Measurements from ENCODE around the gene NEURL1B. TPM values are rescaled to one million over a fixed set of nuclear protein-coding genes. Genes with fewer than 3 reads are reported as not detected.

The NEURL1B gene
- polyA plus RNA-seq, 2 of the 4 experiments (the other 2 are of a cell fraction): 0.89 to 2.1 TPM

GRCh38 chr5:172683645-172684471 is 42.8 kb downstream of the NEURL1B start:
- CTCF ChIA-PET: interaction anchor here (10.9 to 12.1 kb wide), 2 partner anchors 13 to 204 kb away, joined by 41 to 100 read pairs; no protein-coding TSS in a partner anchor
- DNase-seq (ENCODE audit: low read depth in 1 of 2, low spot score in 1 of 2) (no peak), FAIRE-seq (no peak), ATAC-seq (no peak)
- no peak for TF ChIP-seq CEBPB (IDR thresholded peaks at IDR 0.05)
- TF ChIP-seq CBX8 (IDR thresholded peaks at IDR 0.05): no peak
- no peak for TF ChIP-seq ELK1 (IDR thresholded peaks at IDR 0.05; ENCODE audit: low read depth, low read length)
- TF ChIP-seq HDAC2 (IDR thresholded peaks at IDR 0.05): no peak
- no peak for TF ChIP-seq TFCP2L1 (CRISPR knock-in tag; IDR thresholded peaks at IDR 0.05)
- no peak for TF ChIP-seq RARB (CRISPR knock-in tag; IDR thresholded peaks at IDR 0.05)
- TF ChIP-seq CTCF (IDR thresholded peaks at IDR 0.05): no peak
- no peak for TF ChIP-seq BCL3 (IDR thresholded peaks at IDR 0.05)
- TF ChIP-seq POLR2A (IDR thresholded peaks at IDR 0.05; ENCODE audit: low read length): no peak
- no peak for TF ChIP-seq MAZ (IDR thresholded peaks at IDR 0.05; ENCODE audit: borderline replicate concordance, low read depth, low read length)
- no peak for TF ChIP-seq CHD4 (IDR thresholded peaks at IDR 0.05; ENCODE audit: borderline replicate concordance)
- TF ChIP-seq USF2 (IDR thresholded peaks at IDR 0.05): no peak
- POLR2A ChIA-PET: no interaction called here
- H3K4me1 ChIP-seq: no peaks in the 10 kb centered on the region
- WGBS (ENCODE audit: missing lambda C conversion rate): 97% methylated on average over 69 of the region's 125 CpGs
- no peaks in the 10 kb centered on the region for H3K9me3 ChIP-seq
- no peak overlapping the region for H3K4me2 ChIP-seq
- no peak overlapping the region for H3K27ac ChIP-seq
- no peak overlapping the region for H3K4me3 ChIP-seq

- POLR2A ChIA-PET: no interaction called here
- 87% methylated on average over 4 of the region's 4 CpGs for WGBS (ENCODE audit: missing lambda C conversion rate)
- H3K9me3 ChIP-seq: no peaks in the 10 kb centered on the region
- H3K4me1 ChIP-seq: no peaks in the 10 kb centered on the region
- no peak overlapping the region for H3K4me3 ChIP-seq
- DNase-seq (ENCODE audit: low read depth in 1 of 2, low spot score in 1 of 2): no peak
- H3K27ac ChIP-seq: no peak overlapping the region
- H3K4me2 ChIP-seq: no peak overlapping the region
- ATAC-seq: no peak
- no peak for TF ChIP-seq EHMT2 (IDR thresholded peaks at IDR 0.05; ENCODE audit: low read depth)
- no peak for TF ChIP-seq FOXS1 (CRISPR knock-in tag; IDR thresholded peaks at IDR 0.05)
- TF ChIP-seq KDM1A (IDR thresholded peaks at IDR 0.05; ENCODE audit: low read depth): no peak
- CTCF ChIA-PET: interaction anchor here (0.8 to 12.1 kb wide), 5 partner anchors 12 to 248 kb away, joined by 3 to 100 read pairs (median 8); no protein-coding TSS in a partner anchor
- no peak for FAIRE-seq
These were observed 44.0 kb downstream of the NEURL1B start for GRCh38 chr5:172685091-172685490.

GRCh38 chr5:172686111-172686510 is 45.0 kb downstream of the NEURL1B start:
- CTCF ChIA-PET: interaction anchor here (2.6 to 12.1 kb wide), 3 partner anchors 11 to 207 kb away, joined by 8 to 100 read pairs (median 41); no protein-coding TSS in a partner anchor
- DNase-seq (ENCODE audit: low read depth in 1 of 2, low spot score in 1 of 2) (no peak), ATAC-seq (peak in 1 of 2 experiments; percentile 26; a peak in 1 of 6 replicates), FAIRE-seq (no peak)
- 73% methylated on average over 9 of the region's 10 CpGs for WGBS (ENCODE audit: missing lambda C conversion rate)
- H3K9me3 ChIP-seq: no peaks in the 10 kb centered on the region
- H3K27ac ChIP-seq: no peak overlapping the region
- POLR2A ChIA-PET: no interaction called here
- H3K4me2 ChIP-seq: no peak overlapping the region
- no peaks in the 10 kb centered on the region for H3K4me1 ChIP-seq
- no peak overlapping the region for H3K4me3 ChIP-seq
- no peak for TF ChIP-seq NFE2L2 (conservative IDR thresholded peaks at IDR 0.05; ENCODE audit: low read length)
- no peak for TF ChIP-seq CEBPB (IDR thresholded peaks at IDR 0.05)
- no peak for TF ChIP-seq FOSB (CRISPR knock-in tag; IDR thresholded peaks at IDR 0.05)
- TF ChIP-seq CHD4 (IDR thresholded peaks at IDR 0.05; ENCODE audit: borderline replicate concordance): no peak
- no peak for TF ChIP-seq EHMT2 (IDR thresholded peaks at IDR 0.05; ENCODE audit: low read depth)
- TF ChIP-seq MAZ (IDR thresholded peaks at IDR 0.05; ENCODE audit: borderline replicate concordance, low read depth, low read length): no peak
- TF ChIP-seq ATOH8 (CRISPR knock-in tag; IDR thresholded peaks at IDR 0.05; ENCODE audit: low read depth): no peak
- no peak for TF ChIP-seq HES2 (IDR thresholded peaks at IDR 0.05)
- TF ChIP-seq EP300 (IDR thresholded peaks at IDR 0.05): no peak
- no peak for TF ChIP-seq CTCF (IDR thresholded peaks at IDR 0.05)
- TF ChIP-seq JUN (IDR thresholded peaks at IDR 0.05): no peak
- no peak for TF ChIP-seq POLR2AphosphoS2 (conservative IDR thresholded peaks at IDR 0.05; ENCODE audit: low read length)
- no peak for TF ChIP-seq BHLHE40 (IDR thresholded peaks at IDR 0.05; ENCODE audit: low read depth, low read length)
- TF ChIP-seq FOSL2 (IDR thresholded peaks at IDR 0.05): no peak
- TF ChIP-seq FOSL2 (CRISPR knock-in tag; IDR thresholded peaks at IDR 0.05): no peak

All from A549 (cell line).